Neural progenitor cell (in vitro differentiated cells): ENCODE measurements around the gene MACROD2.

ENCODE experiments used
- EZH2 ChIP-seq: fragments of 200-600 bp; sonication (generic); IDR thresholded peaks from 2 replicates; pipeline ENCODE4 v1.6.1; 2017; ENCODE audit warnings: antibody characterized with exemption, mild to moderate bottlenecking, moderate library complexity
- EZH2phosphoT487 ChIP-seq: fragments of 200-600 bp; sonication (generic); IDR thresholded peaks from 2 replicates; pipeline ENCODE4 v1.6.1; 2017; ENCODE audit warnings: antibody characterized with exemption
- TF ChIP-seq, protein P1 (sequence below): fragments of 200-600 bp; sonication (generic); IDR thresholded peaks from 2 replicates; pipeline ENCODE4 v1.5.1; 2017; ENCODE audit warnings: antibody characterized with exemption, mild to moderate bottlenecking

DNA sequence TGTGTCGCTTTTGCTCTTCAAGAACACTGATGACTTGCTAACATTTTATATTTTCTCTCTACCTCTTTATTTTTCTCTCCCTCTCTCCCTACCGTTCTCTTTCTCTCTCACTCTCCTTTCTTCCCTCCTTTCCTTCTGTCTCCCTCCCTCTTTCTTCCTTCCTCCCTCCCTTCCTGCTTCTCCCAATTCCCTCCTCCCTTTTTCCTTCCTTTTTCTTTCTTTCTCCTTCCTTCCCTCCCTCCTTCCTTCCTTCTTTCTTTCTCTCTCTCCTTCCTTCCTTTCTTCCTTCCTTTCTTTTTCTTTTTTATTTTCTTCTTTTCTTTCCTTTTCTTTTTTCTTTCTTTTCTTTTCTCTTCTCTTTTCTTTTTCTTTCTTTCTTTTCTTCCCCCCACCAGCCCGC, 1511.8 kb downstream of the MACROD2 start:
- TF ChIP-seq, protein P1, sequence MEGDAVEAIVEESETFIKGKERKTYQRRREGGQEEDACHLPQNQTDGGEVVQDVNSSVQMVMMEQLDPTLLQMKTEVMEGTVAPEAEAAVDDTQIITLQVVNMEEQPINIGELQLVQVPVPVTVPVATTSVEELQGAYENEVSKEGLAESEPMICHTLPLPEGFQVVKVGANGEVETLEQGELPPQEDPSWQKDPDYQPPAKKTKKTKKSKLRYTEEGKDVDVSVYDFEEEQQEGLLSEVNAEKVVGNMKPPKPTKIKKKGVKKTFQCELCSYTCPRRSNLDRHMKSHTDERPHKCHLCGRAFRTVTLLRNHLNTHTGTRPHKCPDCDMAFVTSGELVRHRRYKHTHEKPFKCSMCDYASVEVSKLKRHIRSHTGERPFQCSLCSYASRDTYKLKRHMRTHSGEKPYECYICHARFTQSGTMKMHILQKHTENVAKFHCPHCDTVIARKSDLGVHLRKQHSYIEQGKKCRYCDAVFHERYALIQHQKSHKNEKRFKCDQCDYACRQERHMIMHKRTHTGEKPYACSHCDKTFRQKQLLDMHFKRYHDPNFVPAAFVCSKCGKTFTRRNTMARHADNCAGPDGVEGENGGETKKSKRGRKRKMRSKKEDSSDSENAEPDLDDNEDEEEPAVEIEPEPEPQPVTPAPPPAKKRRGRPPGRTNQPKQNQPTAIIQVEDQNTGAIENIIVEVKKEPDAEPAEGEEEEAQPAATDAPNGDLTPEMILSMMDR: no peak
- TF ChIP-seq EZH2phosphoT487 (no peak), EZH2 (no peak)
